Thymus (tissue), 11 donors: ENCODE results near the gene PMM2. TPM values are rescaled to one million over a fixed set of nuclear protein-coding genes. Genes with fewer than 3 reads are reported as not detected.

ENCODE experiments used
- DNase-seq, 9 donors: peaks; one replicate each; pipeline ENCODE4 v3.0.0-alpha.2; 2013; ENCODE audit warnings: low spot score in 9 of 9, low read depth in 6 of 9, missing footprints in 1 of 9
- H3K27ac ChIP-seq, 2 donors: one replicate each; pipeline ENCODE4 v1.5.1; 2013; ENCODE audit warnings: control low read depth in 1 of 2, low read depth in 1 of 2, low read length in 1 of 2, mild to moderate bottlenecking in 1 of 2, moderate library complexity in 1 of 2
- H3K27me3 ChIP-seq, 2 donors: one replicate each; pipeline ENCODE4 v1.5.1; 2013; ENCODE audit warnings: low read length in 1 of 2; ENCODE audit not compliant: control insufficient read depth in 2 of 2, insufficient read depth in 1 of 2
- H3K36me3 ChIP-seq, 2 donors: one replicate each; pipeline ENCODE4 v1.5.1; 2013; ENCODE audit warnings: low read length in 1 of 2, mild to moderate bottlenecking in 1 of 2, moderate library complexity in 1 of 2; ENCODE audit not compliant: control insufficient read depth in 2 of 2, insufficient read depth in 2 of 2
- H3K4me1 ChIP-seq, 2 donors: one replicate each; pipeline ENCODE4 v1.5.1; 2013; ENCODE audit warnings: low read length in 2 of 2; ENCODE audit not compliant: control insufficient read depth in 2 of 2, insufficient read depth in 2 of 2
- H3K4me3 ChIP-seq, 2 donors: one replicate each; pipeline ENCODE4 v1.5.1; 2013; ENCODE audit warnings: low read length in 2 of 2, control low read depth in 1 of 2, mild to moderate bottlenecking in 1 of 2
- H3K9me3 ChIP-seq, 2 donors: one replicate each; pipeline ENCODE4 v1.5.1; 2013; ENCODE audit warnings: low read length in 1 of 2, mild to moderate bottlenecking in 1 of 2; ENCODE audit not compliant: control insufficient read depth in 2 of 2, insufficient read depth in 1 of 2
- WGBS: extraction: QIAGEN DNeasy Blood & Tissue Kit; methylation state at CpG from one replicate; pipeline ENCODE4 v1.1.7; 2013; 5-methylcytosine and 5-hydroxymethylcytosine counted together
- polyA plus RNA-seq: library from polyadenylated mRNA; stranded (reverse); fragments of 200-250 nt; gene quantifications from one replicate; pipeline ENCODE4 v1.2.3, GENCODE V29; 2013
- total RNA-seq: library from RNA; stranded (reverse); fragments of 120-200 nt; gene quantifications from one replicate; pipeline ENCODE4 v1.2.4, GENCODE V29; 2013
- donor health status: healthy.

PMM2 gene
- total and polyA plus RNA-seq, 2 donors = 13.8 to 18.6 TPM

DNA sequence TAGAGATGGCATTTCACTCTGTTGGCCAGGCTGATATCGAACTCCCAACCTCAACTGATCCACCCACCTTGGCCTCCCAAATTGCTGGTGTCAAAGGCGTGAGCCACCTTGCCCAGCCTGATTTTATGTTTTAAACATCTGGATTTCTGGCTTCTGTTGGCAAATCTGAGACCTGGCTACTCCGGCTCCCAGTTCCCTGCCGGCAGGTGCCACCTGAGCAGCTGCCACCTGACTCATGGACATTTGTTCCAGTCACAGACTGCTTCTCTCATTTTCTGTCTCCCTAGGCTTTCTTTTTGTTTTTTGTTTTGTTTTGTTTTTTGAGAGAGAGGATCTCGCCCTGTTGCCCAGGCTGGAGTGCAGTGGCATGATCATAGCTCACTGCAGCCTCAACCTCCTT lies 9.6 kb downstream of the PMM2 start:
- H3K36me3 ChIP-seq = peaks cover 58 to 72% of the 10 kb centered on the region in 2 donors
- H3K27ac ChIP-seq = no peak overlapping the region
- H3K4me1 ChIP-seq = no peaks in the 10 kb centered on the region
- no peak for DNase-seq
- no peaks in the 10 kb centered on the region for H3K27me3 ChIP-seq
- WGBS = 98% methylated on average over 5 of the region's 5 CpGs
- H3K4me3 ChIP-seq = no peak overlapping the region
- no peaks in the 10 kb centered on the region for H3K9me3 ChIP-seq

- no peaks in the 10 kb centered on the region for H3K9me3 ChIP-seq
- peaks cover 61 to 72% of the 10 kb centered on the region in 2 donors for H3K36me3 ChIP-seq
- no peak for DNase-seq
- H3K4me1 ChIP-seq = no peaks in the 10 kb centered on the region
- 98% methylated on average over 3 of the region's 3 CpGs for WGBS
- no peaks in the 10 kb centered on the region for H3K27me3 ChIP-seq
- H3K27ac ChIP-seq = no peak overlapping the region
- H3K4me3 ChIP-seq = no peak overlapping the region
Measured at GRCh38 chr16:8808009-8808408, 10.4 kb downstream of the PMM2 start.

GRCh38 chr16:8808613-8809353 lies 11.1 kb downstream of the PMM2 start:
- Histone ChIP-seq H3K36me3 (peaks cover 62 to 75% of the 10 kb centered on the region in 2 donors), H3K27ac (no peak overlapping the region), H3K27me3 (no peaks in the 10 kb centered on the region), H3K4me3 (no peak overlapping the region), H3K4me1 (no peaks in the 10 kb centered on the region), H3K9me3 (no peaks in the 10 kb centered on the region)
- 96% methylated on average over 11 of the region's 11 CpGs for WGBS
- DNase-seq = no peak

- DNase-seq = no peak
- Histone ChIP-seq H3K36me3 (peaks cover 62 to 63% of the 10 kb centered on the region in 2 donors), H3K4me1 (peaks cover 8 to 9% of the 10 kb centered on the region in 2 donors), H3K9me3 (no peaks in the 10 kb centered on the region), H3K4me3 (no peak overlapping the region), H3K27me3 (no peaks in the 10 kb centered on the region), H3K27ac (no peak overlapping the region)
- WGBS = 80% methylated on average over 12 of the region's 12 CpGs
Measured at GRCh38 chr16:8812162-8812843, 14.7 kb downstream of the PMM2 start.

- H3K27me3 ChIP-seq = no peaks in the 10 kb centered on the region
- no peaks in the 10 kb centered on the region for H3K9me3 ChIP-seq
- 95% methylated on average over 14 of the region's 14 CpGs for WGBS
- H3K27ac ChIP-seq = no peak overlapping the region
- H3K4me1 ChIP-seq = peaks cover 8 to 19% of the 10 kb centered on the region in 2 donors
- no peak overlapping the region for H3K4me3 ChIP-seq
- peaks cover 45 to 50% of the 10 kb centered on the region in 2 donors for H3K36me3 ChIP-seq
- DNase-seq = no peak
Measured at GRCh38 chr16:8814095-8814806, 16.6 kb downstream of the PMM2 start.

DNA sequence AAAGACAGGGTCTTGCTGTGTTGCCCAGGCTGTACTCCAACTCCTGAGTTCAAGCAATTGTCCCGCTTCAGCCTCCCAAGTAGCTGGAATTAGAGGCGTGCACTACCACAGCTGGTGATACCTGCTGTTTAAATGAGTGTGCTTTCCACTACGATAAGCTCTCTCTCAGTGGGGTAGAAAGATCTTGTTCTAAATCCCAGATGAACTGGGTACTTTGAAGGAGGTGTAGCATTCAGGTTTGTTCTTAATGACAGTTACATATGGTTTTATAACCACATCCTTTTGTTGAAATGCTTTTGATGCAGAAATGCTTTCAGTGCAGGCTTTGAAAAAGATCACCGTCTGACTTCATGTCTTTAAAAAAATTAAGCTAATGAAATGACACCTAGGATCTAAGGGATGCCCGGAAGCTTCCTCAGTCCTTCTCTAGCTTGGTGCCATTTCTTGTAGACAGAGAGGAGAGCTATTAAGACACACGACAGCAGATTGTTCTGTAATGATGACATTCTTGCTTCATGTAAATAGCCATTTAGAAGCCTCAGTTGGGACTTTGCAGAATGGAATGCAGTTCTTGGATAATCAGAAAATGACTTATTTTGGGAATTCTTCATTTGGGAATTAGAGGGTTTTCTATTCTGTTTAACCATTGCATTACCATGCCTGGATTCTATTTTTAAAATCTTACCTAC lies 19.5 kb downstream of the PMM2 start:
- H3K4me3 ChIP-seq = no peak overlapping the region
- H3K27me3 ChIP-seq = no peaks in the 10 kb centered on the region
- 23% methylated on average over 6 of the region's 6 CpGs for WGBS

GRCh38 chr16:8818504-8819270 lies 21.0 kb downstream of the PMM2 start:
- H3K9me3 ChIP-seq = no peaks in the 10 kb centered on the region
- 80% methylated on average over 10 of the region's 10 CpGs for WGBS
- H3K4me3 ChIP-seq = no peak overlapping the region
- H3K27ac ChIP-seq = no peak overlapping the region
- H3K36me3 ChIP-seq = peaks cover 25 to 29% of the 10 kb centered on the region in 2 donors
- DNase-seq = peak in 1 of 9 donors; percentile 31
- H3K27me3 ChIP-seq = no peaks in the 10 kb centered on the region
- H3K4me1 ChIP-seq = peaks cover 8 to 19% of the 10 kb centered on the region in 2 donors

More for the DNA sequence above, 19.5 kb downstream of the PMM2 start:
- H3K4me1 ChIP-seq = peaks cover 8 to 19% of the 10 kb centered on the region in 2 donors
- no peaks in the 10 kb centered on the region for H3K9me3 ChIP-seq
- peaks cover 37 to 40% of the 10 kb centered on the region in 2 donors for H3K36me3 ChIP-seq
- peak in 8 of 9 donors; percentile 30 to 82 (median 50) for DNase-seq
- peak overlapping the region; percentile 34 to 81 for H3K27ac ChIP-seq

DNA sequence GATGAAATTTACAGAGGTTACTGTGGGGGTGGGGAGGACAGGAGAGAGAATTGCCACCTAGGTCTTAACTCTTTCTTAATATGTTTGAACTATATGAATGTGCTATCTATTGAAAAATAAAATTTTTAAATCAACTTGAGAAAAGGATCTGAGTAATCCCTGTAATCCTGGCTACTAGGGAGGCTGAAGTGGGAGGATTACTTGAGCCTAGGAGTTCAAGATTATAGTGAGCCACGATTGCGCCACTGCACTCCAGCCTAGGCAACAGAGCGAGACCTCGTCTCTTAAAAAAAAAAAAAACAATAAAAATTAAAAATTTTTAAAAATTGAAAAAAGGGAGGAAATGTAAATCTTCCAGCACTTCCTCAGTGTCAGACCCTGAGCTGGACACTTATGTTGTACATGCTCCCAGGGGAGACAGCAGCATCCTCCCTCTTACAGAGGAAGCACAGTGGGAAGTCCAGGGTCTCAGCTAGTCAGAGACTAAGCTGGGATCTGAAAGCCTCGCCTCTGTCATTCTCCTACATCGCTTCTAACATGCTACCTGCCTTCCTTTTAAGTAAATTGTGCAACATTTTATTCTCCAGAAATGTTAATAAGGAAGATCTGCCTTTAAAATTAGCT lies 21.9 kb downstream of the PMM2 start:
- peaks cover 8 to 19% of the 10 kb centered on the region in 2 donors for H3K4me1 ChIP-seq
- H3K9me3 ChIP-seq = no peaks in the 10 kb centered on the region
- H3K36me3 ChIP-seq = peaks cover 17 to 22% of the 10 kb centered on the region in 2 donors
- H3K4me3 ChIP-seq = no peak overlapping the region
- DNase-seq = no peak
- H3K27ac ChIP-seq = no peak overlapping the region
- WGBS = 97% methylated on average over 6 of the region's 6 CpGs
- no peaks in the 10 kb centered on the region for H3K27me3 ChIP-seq
